Stimulated activated CD4-positive, alpha-beta T cell treated with anti-CD3 and anti-CD28 coated beads, Interleukin-4, amount 100 ng/mL, for 4 hours (primary cell): ENCODE results near the gene C2orf81.
A peak's percentile ranks its signal among the peaks of the same experiment; 100 is the strongest.
"Not testable (repeated sequence)": the region's sequence is repeated elsewhere in the genome, so short reads cannot be mapped to it uniquely, and the experiment has no call there.

ENCODE experiments used
- DNase-seq, 2 experiments: peaks; one replicate each; pipeline ENCODE4 v3.0.0-alpha.2; 2020

The C2orf81 gene

GRCh38 chr2:74423231-74424095 is 2.0 kb upstream of the C2orf81 start:
- no peak for DNase-seq

GRCh38 chr2:74420443-74421103 is 846 bp downstream of the C2orf81 start:
- not testable (repeated sequence) for DNase-seq

- no peak for DNase-seq
Observed at GRCh38 chr2:74420006-74420405, 1.4 kb downstream of the C2orf81 start.

- no peak for DNase-seq
Observed at GRCh38 chr2:74419345-74419744, 2.1 kb downstream of the C2orf81 start.

GRCh38 chr2:74418312-74418711 is 3.1 kb downstream of the C2orf81 start:
- DNase-seq = no peak

- no peak for DNase-seq
Observed at GRCh38 chr2:74417763-74418162, 3.7 kb downstream of the C2orf81 start.

- no peak for DNase-seq
Observed at GRCh38 chr2:74417197-74417596, 4.2 kb downstream of the C2orf81 start.

- no peak for DNase-seq
Observed at GRCh38 chr2:74416778-74417177, 4.6 kb downstream of the C2orf81 start.

GRCh38 chr2:74415762-74416395 is 5.5 kb downstream of the C2orf81 start:
- no peak for DNase-seq

GRCh38 chr2:74414881-74415761 is 6.3 kb downstream of the C2orf81 start:
- DNase-seq = peak in 1 of 2 experiments; percentile 12

GRCh38 chr2:74414441-74414840 is 7.0 kb downstream of the C2orf81 start:
- no peak for DNase-seq

- no peak for DNase-seq
Observed at GRCh38 chr2:74413001-74413698, 8.3 kb downstream of the C2orf81 start.

GRCh38 chr2:74407682-74408081 is 13.7 kb downstream of the C2orf81 start:
- DNase-seq = no peak

GRCh38 chr2:74406035-74406434 is 15.4 kb downstream of the C2orf81 start:
- DNase-seq = no peak

GRCh38 chr2:74401891-74402290 is 19.5 kb downstream of the C2orf81 start:
- DNase-seq = no peak

GRCh38 chr2:74399785-74400184 is 21.6 kb downstream of the C2orf81 start:
- no peak for DNase-seq

GRCh38 chr2:74396149-74396548 is 25.3 kb downstream of the C2orf81 start:
- no peak for DNase-seq

GRCh38 chr2:74393525-74393924 is 27.9 kb downstream of the C2orf81 start:
- no peak for DNase-seq

GRCh38 chr2:74392449-74392743 is 29.0 kb downstream of the C2orf81 start:
- DNase-seq = no peak

- peak; percentile 91 to 96 for DNase-seq
Observed at GRCh38 chr2:74391580-74392448, 29.6 kb downstream of the C2orf81 start.

- DNase-seq = no peak
Observed at GRCh38 chr2:74391209-74391579, 30.2 kb downstream of the C2orf81 start.
